Activated CD8-positive, alpha-beta memory T cell treated with anti-CD3 and anti-CD28 coated beads, Interleukin-2, amount 50 U/mL, for 24 hours (primary cell): ENCODE data around the gene RRAS2.
"Not testable (repeated sequence)": the region's sequence is repeated elsewhere in the genome, so short reads cannot be mapped to it uniquely, and the experiment has no call there.

Source experiments
- DNase-seq: peaks from one replicate; pipeline ENCODE4 v3.0.0-alpha.2; 2020; ENCODE audit errors: extremely low read depth

The RRAS2 gene

DNA sequence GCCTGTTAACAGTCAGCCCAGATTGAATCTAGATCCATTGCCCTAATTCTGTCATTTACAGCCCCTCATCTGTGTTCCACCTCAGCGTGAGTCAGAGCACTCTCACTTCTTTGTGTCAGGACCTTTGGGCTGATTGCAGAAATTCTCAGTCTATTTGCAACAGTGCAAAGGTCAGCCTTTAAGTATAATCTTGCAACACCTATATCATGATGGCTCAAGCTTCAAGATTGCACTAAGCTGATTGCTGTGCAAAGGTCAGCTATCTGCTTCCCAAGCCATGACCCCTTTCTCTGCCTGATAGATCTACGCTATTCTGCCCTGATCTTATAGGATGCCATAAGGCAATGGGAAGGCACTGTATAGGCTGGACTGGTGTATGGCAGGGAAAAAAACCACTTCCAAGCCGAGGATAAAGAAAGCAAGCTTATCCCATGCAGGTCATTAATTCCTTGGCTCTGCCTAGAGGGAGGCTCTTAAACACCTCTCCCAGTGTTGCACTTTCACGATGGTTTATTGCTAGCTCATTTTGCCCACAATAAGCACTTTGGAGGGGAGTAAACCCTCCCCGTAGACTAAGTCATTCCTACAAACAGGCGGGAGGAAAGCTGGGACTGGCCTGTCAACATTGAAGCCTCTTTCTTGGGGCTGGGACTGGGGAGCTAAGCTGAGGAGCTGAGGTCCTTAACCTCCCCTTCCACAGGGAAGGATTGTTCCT, 100.6 kb downstream of the RRAS2 start:
- no peak for DNase-seq

DNA sequence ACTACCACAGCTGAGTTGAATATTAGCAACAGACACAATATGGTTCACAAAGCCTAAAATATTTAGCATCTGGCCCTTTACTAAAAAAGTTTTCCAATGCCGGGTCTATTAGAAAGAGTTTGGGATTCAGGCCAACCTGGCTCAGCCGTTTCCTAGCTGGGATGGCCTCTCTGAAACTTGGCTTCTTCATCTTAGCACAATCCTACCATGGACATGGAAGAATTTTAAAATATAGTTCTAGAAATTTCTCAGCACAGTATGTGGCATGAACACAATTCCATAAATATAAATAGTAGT, 103.8 kb downstream of the RRAS2 start:
- DNase-seq = no peak

DNA sequence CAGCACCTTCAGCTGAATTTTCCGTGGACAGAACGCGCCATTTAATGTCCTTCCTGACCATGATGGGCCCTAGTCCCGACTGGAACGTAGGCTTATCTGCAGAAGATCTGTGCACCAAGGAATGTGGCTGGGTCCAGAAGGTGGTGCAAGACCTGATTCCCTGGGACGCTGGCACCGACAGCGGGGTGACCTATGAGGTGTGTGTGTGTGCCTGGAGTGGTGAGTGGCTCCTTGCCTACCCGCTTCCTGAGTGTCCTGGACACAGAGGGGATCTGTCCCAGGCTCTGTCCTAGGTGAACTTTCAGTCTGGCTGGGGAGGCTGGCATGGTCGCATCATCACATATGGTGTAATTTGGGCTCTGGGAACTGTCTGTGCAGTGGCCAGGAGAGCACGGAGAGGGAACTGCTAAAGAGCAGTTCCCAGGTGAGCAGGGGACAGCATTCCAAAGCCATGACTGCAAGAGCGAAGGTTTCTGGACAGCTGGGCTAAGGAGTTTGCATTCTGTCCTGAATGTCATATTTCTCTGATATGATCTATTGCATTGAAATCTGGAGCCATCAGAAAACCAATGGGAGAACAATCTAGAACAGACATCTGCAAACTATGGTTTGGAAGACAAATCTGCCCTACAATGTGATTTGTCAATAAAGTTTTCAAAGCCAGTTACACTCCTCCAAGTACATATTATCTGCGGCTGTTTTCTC, 104.3 kb downstream of the RRAS2 start:
- no peak for DNase-seq

DNA sequence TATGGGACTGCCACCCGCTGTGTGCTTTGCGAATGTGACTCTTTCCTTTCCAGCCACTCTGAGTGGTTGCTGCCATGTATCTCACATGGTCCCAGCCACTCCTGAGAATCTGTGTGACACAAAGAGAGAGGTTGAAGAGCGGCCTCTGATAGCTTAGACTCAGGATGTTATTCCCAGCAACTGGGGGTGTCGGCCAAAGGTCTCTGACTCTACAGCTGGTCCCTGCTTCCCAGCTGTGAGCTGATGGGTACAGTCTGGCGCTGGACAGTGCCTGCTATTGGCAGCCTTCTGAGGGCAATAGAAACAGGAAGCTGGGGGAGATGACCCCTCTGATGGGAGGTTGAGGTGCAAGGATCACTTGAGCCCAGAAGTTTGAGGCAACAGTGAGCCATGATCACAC, 105.1 kb downstream of the RRAS2 start:
- DNase-seq = no peak

DNA sequence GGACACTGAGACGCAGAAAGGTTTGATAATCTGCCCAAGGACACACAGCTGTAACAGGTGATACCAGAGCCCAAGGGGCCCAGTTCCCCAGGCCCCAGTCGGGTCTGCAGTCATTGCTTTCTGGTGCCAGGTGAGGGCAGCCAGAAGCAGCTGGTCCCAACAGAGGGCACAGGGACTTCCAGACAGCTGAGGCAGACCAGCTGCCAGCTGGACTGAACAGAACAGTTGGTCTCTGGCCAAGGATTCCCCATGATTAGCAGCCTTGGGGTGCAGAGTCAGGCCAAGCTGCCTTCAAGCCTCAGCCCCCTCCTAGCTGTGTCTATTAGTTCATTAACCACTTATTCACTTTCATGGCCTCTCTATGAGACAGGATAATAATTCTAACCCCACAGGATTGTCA, 105.6 kb downstream of the RRAS2 start:
- no peak for DNase-seq

DNA sequence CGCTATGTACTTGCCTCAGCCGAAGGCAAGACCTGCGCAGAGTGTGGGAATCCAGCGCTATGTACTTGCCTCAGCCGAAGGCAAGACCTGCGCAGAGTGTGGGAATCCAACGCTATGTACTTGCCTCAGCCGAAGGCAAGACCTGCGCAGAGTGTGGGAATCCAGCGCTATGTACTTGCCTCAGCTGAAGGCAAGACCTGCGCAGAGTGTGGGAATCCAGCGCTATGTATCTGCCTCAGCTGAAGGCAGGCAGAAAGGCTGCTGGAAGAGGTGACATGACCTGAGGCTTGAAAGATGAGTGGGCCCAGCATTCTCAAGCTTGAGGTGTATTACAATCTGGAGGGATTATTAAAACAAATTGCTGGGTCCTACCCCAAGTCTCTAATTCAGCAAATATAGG, 106.5 kb downstream of the RRAS2 start:
- DNase-seq = not testable (repeated sequence)

DNA sequence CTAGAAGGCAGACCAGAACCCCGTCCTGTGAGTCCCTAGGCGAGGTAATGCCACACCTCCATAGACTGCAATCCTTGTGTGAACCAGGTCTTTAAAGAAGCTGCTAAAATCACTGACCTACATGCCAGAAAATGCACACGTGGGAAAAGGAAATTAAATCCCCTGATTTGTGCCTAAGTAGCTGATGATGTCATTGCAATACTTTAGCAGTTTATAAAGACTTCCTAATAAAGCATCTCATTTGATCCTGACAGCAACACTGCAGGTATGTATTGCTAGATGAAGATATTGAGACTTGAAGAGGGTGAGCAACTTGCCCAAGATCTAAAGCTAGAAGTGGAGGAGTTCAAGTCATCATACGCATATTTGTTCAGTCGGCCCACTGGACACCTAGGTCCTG, 107.2 kb downstream of the RRAS2 start:
- no peak for DNase-seq

DNA sequence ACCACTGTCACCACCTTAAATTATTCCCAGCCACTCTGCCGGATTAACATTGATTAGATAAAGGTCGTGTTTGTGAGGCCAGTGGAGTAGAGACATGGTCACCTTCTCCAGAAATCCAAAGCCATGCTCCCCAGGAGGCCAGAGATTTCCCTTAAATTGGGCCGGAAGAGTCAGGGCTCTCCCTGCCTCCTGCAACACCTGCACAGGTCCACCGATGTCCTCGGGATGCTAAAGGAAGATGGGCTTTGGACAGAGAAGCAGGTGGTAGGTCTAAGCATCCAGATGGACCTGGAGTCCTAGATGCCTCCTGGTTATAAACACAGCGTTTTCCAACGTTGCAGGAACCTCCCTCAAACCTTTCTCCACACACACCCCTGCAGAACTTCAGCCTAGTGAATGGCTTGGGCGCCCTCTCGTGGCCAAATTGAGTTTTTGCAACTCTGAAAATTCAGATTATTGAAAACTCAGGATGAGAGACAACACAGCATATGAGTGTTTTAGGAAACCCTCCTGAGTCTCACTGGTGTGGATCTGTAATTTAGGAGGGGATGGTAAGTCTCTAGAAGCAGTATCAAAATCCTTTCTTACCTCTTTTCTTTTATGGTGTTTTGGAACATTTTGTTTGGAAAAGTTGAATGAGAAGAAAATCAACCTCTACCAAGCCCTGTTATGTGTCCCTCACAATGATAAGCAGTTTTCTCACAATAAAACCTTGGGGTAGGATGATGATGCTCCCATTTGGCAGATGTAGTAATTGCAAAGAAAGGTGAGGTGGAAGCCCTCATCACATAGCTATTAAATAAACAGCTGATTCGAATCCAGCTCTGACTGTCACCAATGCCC, 109.6 kb downstream of the RRAS2 start:
- peak; percentile 25 for DNase-seq

DNA sequence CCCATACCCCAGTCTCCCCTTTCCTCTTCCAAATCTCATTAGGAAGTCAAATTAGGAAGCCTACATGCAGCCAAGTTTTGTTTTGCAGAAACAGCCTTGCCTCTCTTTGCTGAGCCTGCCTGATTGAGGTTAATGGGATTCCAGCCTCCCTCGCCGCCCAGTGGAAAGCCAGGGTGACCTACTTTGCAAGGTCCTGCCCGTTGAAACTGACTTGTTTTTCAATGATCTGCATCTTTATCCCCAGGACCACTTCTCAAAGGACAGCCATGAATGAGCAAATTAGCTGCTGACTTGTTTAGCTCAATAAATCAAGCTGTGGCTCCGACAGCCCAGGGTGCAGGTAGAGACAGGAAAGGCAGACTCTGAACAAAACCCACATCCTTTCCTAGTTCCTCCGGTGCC, 110.4 kb downstream of the RRAS2 start:
- no peak for DNase-seq

DNA sequence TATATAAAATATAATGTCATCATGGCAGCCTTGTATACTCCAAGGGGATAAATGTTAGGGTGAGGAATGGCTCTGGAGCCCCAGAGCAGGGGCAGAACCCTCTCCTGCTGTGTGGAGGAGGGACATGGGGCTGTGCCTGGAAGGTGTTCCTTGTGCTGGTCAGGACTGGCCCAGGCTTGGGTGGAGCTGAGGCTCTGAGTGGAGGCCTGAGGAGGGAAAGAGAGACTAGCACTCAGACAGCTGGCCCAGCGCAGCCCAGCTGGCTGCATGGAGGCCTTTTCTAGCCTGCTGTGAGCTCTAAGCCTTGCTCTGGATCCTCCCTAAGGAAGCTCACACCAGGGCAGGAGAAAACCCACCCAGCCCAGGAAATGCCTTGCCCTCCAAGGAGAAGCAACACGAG, 113.5 kb downstream of the RRAS2 start:
- DNase-seq = no peak

DNA sequence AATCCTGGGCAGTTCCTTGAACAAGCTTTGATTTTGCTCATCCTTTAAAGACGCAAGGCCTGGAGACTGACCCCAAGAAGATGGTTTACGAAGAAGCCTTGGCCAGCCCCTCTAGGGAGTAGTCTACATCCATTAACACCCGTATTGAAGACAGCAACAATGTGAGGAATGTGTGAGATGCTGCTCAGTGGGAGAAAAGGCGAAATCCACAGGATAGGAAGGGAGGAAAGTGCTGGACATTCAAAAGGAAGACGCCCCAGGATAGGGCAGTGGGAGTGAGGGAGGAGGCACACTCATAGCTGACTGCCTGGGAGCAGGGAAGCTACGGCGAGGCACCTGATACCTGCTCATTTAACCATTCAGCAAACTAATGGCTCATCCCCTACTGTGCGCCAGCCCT, 114.1 kb downstream of the RRAS2 start:
- DNase-seq = no peak

DNA sequence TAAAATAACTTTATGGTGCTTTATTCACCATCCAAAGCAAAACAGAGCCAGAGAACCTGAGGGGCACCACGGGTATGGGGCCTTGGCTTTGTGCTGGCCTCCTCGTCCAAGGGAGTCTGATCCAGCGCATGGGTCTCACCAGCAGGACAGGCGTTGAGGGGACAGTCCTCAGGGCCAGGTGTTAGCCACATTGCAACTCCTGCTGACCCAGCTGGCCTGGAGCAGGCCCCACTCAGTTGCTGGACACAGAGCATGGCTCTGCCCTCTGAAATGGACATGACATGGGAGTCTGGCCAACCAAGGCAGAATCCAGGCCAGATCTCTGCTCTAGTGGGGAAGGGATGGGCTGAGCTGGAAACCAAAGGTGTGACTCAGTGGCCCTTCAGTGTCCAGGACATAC, 116.2 kb downstream of the RRAS2 start:
- DNase-seq = no peak

DNA sequence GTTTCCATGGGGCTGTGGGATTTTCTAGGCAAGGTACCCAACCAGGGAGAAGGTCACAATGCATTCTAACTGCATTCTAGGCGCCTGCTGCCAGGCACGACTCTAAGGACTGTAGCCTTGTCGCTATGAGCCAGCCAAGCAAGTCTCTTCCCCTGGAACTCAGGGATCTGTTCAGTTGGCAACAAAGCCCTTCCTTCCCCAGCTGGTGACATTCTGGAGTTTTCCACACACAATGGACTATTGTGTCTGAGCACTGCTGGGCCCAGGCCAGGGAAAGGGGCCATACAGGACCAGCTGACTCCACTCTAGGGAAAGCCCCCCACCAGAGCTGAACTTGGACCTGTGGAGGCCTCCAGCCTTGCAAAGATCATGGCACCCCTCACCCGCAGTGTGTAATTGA, 116.8 kb downstream of the RRAS2 start:
- no peak for DNase-seq

DNA sequence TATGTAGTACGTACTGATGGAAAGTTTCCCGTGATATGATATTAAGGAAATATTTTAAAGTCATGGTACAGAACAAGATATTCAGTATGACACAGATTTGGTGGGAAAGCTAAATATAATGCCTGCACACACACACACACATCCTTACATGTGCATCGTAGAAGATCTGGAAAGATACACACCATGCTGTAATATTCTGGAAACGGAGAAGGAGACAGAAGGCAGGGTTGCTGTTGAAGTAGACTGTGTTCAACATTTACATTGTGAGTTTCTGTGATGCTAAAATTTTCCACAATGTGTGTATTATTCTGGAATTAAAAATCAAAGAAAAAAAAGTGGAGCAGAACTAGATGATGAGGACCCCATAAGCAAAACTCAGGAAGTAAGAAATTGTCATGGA, 118.0 kb downstream of the RRAS2 start:
- no peak for DNase-seq

DNA sequence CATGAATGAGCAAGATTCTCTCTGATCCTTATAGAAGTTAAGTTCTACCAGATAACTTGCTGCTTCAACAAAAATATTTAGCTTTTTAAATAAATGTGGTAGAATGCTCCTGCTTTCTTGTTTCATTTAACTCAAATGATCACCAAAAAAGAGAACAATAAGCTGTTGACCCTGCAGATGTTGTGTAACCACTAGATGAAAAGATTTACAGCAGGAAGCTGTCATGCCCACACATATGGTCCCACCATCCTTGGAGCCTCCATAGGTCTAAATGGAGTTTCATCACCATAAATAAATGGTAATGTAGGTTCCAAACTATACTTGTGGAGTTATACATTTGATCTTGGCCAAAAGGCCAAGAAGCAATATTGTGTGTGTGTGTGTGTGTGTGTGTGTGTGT, 118.8 kb downstream of the RRAS2 start:
- DNase-seq = no peak

DNA sequence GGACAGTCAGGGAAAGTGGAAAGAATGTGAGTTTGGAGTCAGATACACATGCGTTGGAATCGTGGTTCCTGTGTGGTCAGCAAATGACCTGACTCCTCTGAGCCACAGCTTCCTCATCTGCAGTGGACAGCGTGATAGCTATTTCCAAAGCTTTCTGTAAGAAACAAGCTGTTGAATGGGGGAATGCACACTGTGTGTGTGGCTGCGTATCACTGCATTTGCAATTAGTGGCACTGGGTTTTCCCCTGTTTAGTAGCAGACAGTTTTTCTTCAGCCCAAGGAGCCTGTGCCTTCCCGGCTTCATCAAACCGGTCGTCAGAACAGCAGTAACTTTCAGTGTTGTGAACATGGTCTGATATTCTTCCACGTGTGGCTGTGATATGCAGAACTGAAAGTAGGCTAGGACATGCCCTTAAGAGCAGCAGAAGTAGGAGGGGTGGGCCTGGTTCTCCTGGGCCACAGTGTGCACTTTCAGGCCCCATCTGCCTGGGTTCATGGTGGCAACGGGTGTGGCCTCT, 121.5 kb downstream of the RRAS2 start:
- no peak for DNase-seq

DNA sequence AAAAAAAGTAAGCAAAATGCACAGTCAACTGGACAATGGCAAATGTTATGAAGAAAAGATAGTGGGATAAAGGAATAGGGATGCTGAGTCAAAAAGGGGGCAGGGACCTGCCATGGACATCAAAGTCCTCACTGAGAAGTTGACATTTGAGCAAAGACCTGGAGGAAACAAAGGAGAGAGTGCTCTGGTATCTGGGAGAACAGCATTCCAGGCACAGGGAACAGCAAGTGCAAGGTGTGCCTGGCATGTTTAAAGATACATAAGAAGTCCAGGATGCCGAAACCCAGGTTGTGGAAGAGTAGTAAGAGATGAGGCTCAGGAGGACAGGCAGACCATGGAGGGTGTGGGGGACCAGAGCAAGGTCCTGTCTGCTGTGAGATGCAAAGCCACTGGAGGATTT, 123.3 kb downstream of the RRAS2 start:
- no peak for DNase-seq

DNA sequence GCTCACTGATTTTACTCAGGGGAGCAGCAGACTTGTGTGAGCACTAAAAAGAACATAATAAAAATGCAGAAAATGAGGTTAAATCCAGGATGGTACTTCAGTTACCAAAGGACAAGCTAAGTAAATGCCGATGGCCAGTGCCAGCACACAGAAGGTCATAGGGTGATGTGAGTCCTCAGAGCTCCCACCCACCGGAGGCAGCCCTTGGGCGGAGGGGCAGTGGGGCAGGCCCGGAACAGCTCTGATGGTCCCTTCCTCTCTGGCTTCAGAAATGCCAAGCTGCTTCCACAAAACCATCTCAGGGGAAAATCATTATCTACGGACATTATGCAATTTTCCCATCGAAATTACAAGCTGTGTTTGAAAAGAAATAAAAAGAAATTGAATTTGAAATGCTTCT, 124.5 kb downstream of the RRAS2 start:
- no peak for DNase-seq

DNA sequence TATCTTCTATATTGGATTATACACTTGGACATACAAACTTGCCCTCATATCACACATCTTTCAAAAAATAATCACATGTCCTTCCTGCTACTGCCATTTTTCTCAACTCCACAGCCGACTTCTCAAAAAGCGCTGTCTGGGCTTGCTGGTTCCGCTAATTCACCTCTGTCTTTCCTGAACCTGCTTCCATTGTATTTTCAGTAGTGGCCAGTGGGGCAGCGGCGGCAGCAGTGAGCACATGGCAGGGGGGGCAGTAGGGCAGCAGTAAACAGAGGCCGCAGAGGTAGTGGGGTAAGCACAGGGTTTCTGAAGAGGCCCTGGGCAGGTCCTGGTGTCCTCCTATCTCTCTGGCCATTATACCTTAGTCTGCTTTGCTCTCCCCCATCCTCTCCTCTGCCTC, 126.3 kb downstream of the RRAS2 start:
- no peak for DNase-seq

DNA sequence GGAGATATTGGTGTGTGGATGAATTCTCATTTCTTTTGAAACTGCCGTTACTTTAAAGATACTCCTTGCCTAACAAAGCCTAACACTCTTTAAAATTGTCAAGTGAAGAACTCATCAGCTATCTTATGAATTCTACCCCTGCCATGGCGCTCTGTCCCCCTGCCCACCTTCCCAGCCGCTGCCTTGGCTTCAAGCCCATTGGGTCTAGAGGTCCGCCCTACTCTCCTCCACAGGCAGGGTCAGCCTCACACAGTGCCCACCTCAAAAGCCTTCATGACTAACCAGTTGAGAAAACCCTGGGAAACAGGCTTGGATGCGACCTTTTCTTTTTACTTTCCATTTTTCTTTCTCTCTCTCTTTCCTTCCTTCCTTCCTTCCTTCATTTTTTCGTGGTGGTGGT, 128.6 kb downstream of the RRAS2 start:
- no peak for DNase-seq

DNA sequence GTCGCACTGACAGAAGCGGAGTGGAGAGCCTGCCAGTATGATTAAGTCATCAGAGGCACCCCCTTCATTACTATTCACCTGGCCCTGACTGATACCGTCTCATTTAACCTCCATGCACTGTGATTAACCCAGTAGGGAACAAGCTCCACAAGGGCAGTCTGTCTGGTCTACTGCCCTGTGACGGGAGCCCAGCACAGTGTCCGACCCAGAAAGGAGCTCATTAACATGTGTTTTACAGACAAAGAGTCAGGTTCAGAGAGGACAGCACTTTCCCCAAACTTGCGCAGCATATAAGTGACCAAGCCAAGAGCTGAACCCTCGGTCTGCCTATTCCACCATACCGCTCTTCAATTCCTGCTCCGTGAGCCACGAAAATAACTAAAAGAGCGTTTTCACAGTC, 129.5 kb downstream of the RRAS2 start:
- DNase-seq = no peak

DNA sequence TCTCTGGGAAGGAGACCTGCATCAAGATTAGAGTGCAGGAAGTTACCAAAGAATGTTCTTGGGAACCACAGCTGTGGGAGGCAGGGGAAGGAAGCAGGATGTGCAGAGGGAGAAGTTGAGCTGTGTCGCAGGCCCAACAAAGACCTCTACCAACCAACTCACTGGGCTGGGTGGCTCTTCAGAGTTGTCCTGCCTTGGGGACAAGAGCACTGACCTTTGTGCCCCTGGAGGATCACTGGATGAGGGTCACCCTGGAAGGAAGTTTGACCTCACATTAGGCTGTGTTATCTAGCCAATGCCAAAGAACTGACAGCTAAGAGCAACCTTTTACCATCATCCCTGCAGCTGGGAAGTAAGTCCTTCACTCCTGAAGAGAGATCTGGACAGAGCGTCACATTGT, 130.6 kb downstream of the RRAS2 start:
- no peak for DNase-seq
